Measurements from ENCODE around the gene MTX2.
A peak's percentile ranks its signal among the peaks of the same experiment; 100 is the strongest.

Gene MTX2

DNA sequence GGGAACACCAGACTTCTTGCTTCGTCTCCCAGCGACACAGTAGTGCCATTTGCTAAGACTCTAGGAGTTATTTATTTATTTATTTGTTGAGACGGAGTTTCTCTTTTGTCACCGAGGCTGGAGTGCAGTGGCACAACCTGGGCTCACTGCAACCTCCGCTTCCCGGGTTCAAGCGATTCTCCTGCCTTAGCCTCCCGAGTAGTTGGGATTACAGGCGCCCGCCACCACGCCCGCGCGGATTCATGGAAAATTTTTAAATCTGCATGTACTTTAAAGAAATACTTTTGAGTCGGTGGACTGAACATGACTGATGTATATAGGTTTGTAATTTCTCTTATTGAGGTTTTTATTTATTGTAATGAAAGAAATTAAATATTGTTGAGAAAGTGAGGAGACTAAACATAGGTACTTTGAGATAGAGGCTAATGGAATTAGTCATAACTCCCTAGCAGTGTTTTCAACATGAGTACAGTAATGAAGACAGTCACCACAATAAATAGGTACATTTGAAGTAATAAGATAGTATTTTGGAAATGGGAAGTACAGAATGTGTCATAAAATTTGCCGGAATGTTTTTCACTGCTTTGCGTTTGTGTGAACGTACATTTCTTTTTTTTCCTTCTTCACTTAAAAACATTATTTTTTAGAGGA is 983 bp downstream of the MTX2 start:
- H3K4me1 ChIP-seq (ENCODE audit: insufficient read depth, low read length), result no peaks in the 10 kb centered on the region
- H3K4me3 ChIP-seq (ENCODE audit: low read length), result peak overlapping the region; percentile 79
- H3K36me3 ChIP-seq (ENCODE audit: insufficient read depth, low read length), result no peaks in the 10 kb centered on the region
- peaks cover 9% of the 10 kb centered on the region for H3K27me3 ChIP-seq (ENCODE audit: insufficient read depth, low read length)
- no peaks in the 10 kb centered on the region for H3K9me3 ChIP-seq (ENCODE audit: low read length)
- peak overlapping the region; percentile 86 for H2AFZ ChIP-seq (ENCODE audit: low read depth, low read length)

DNA sequence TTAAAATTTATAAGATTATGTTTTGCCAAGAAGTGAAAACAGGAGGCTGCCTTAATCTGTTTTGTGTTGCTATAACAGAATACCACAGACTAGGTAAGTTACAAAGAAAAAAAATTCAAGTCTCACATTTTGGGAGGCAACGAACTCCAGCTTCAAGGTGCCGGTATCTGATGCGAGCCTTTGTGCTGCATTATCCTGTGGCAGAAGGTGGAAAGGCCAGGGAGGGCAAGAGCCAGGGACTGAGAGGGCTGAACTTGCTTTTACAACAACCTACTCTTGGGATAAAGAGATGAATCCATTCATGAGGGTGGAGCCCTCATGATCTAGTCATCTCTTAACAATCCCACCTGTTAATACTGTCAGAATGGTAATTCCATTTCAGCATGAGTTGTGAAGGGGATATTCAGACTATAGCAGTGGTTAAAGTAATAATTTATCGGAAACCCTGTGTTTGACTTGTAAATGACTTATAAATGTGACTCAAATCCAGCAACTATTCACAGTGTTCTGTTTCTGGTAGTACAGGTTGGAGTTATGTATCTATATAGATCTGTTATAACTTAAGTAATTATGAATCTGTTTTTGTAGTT is 3.7 kb downstream of the MTX2 start:
- Histone ChIP-seq H3K36me3 (ENCODE audit: insufficient read depth, low read length) (no peaks in the 10 kb centered on the region), H3K9me3 (ENCODE audit: low read length) (no peaks in the 10 kb centered on the region), H3K4me1 (ENCODE audit: insufficient read depth, low read length) (no peaks in the 10 kb centered on the region), H3K4me3 (ENCODE audit: low read length) (no peak overlapping the region), H3K27me3 (ENCODE audit: insufficient read depth, low read length) (no peaks in the 10 kb centered on the region), H2AFZ (ENCODE audit: low read depth, low read length) (no peak overlapping the region)

DNA sequence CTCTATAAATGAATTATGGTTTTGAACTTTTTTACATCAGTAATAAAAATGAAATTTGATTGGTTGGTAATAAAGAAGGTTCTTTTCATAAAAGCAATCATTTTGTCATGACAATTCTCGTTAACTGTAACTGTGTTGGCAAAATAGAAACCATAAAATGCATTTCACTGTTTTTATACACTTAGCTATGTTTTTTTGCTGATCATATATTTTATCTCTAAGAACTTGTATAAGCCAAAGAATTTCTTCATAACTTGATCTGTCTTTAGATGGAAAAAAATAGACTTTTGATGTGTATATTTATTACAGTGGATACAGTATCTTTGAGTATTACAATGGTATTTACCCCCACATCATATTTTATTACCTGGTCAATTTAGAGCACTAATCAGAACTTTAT is 9.7 kb downstream of the MTX2 start:
- Histone ChIP-seq H3K9me3 (ENCODE audit: low read length) (no peaks in the 10 kb centered on the region), H3K4me3 (ENCODE audit: low read length) (no peak overlapping the region), H3K27me3 (ENCODE audit: insufficient read depth, low read length) (no peaks in the 10 kb centered on the region), H3K36me3 (ENCODE audit: insufficient read depth, low read length) (no peaks in the 10 kb centered on the region), H3K4me1 (ENCODE audit: insufficient read depth, low read length) (no peaks in the 10 kb centered on the region), H2AFZ (ENCODE audit: low read depth, low read length) (no peak overlapping the region)

GRCh38 chr2:176280156-176280555 is 10.9 kb downstream of the MTX2 start:
- Histone ChIP-seq H3K4me1 (ENCODE audit: insufficient read depth, low read length) (no peaks in the 10 kb centered on the region), H3K4me3 (ENCODE audit: low read length) (no peak overlapping the region), H3K27me3 (ENCODE audit: insufficient read depth, low read length) (no peaks in the 10 kb centered on the region), H3K36me3 (ENCODE audit: insufficient read depth, low read length) (no peaks in the 10 kb centered on the region), H3K9me3 (ENCODE audit: low read length) (no peaks in the 10 kb centered on the region), H2AFZ (ENCODE audit: low read depth, low read length) (no peak overlapping the region)

- no peak overlapping the region for H3K4me3 ChIP-seq (ENCODE audit: low read length)
- H3K9me3 ChIP-seq (ENCODE audit: low read length), result no peaks in the 10 kb centered on the region
- no peaks in the 10 kb centered on the region for H3K27me3 ChIP-seq (ENCODE audit: insufficient read depth, low read length)
- no peak overlapping the region for H2AFZ ChIP-seq (ENCODE audit: low read depth, low read length)
- no peaks in the 10 kb centered on the region for H3K4me1 ChIP-seq (ENCODE audit: insufficient read depth, low read length)
- H3K36me3 ChIP-seq (ENCODE audit: insufficient read depth, low read length), result no peaks in the 10 kb centered on the region
Observed at GRCh38 chr2:176280867-176281658, 11.8 kb downstream of the MTX2 start.

- H3K4me3 ChIP-seq (ENCODE audit: low read length), result no peak overlapping the region
- no peak overlapping the region for H2AFZ ChIP-seq (ENCODE audit: low read depth, low read length)
- H3K9me3 ChIP-seq (ENCODE audit: low read length), result no peaks in the 10 kb centered on the region
- no peaks in the 10 kb centered on the region for H3K27me3 ChIP-seq (ENCODE audit: insufficient read depth, low read length)
- H3K36me3 ChIP-seq (ENCODE audit: insufficient read depth, low read length), result no peaks in the 10 kb centered on the region
- no peaks in the 10 kb centered on the region for H3K4me1 ChIP-seq (ENCODE audit: insufficient read depth, low read length)
Observed at GRCh38 chr2:176283291-176284068, 14.2 kb downstream of the MTX2 start.

DNA sequence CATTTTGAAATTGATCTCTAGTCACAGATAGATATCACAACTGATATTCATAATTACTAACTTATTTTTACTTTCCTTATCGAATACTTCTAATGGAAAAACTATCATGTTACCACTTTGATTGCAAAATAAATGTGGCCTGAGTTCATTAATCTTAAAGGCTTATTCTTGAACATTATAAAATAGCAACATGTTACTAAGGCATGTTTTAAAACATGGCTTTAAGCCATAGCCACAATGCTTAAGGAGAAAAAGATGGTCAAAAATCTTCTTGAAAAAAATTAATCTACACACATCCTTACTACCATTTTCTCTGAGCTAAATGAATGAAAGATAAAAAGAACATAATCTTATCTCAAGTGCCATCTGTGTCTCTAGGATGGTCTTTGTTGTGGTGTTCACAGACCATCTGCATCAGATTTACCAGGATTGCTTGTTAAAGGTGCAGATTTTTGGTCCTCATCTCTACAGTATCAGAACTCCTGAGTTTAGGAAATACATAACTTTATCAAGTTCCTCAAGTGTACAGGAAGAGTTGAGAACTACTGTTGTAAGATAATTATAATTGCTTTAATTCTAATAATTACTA is 15.3 kb downstream of the MTX2 start:
- H3K36me3 ChIP-seq (ENCODE audit: insufficient read depth, low read length), result no peaks in the 10 kb centered on the region
- no peak overlapping the region for H3K4me3 ChIP-seq (ENCODE audit: low read length)
- no peaks in the 10 kb centered on the region for H3K4me1 ChIP-seq (ENCODE audit: insufficient read depth, low read length)
- H3K9me3 ChIP-seq (ENCODE audit: low read length), result no peaks in the 10 kb centered on the region
- no peak overlapping the region for H2AFZ ChIP-seq (ENCODE audit: low read depth, low read length)
- no peaks in the 10 kb centered on the region for H3K27me3 ChIP-seq (ENCODE audit: insufficient read depth, low read length)

DNA sequence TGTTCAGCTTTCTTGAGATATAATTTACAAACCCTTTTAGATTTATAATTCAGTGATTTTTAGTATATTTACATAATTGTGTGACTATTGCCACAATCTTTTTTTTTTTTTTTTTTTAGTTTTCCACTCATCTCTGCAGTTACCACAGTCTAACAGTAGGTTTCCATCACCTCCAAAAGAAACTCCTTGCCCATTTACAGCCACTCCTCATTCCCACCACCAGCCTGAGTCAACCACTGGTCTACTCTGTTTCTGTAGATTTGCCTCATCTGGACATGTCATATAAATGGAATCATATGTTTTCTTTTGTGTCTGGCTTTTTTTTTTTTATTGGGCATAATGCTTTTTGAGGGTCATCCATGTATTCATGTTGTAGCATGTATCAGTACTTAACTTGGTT is 16.1 kb downstream of the MTX2 start:
- Histone ChIP-seq H3K4me3 (ENCODE audit: low read length) (no peak overlapping the region), H3K4me1 (ENCODE audit: insufficient read depth, low read length) (no peaks in the 10 kb centered on the region), H3K27me3 (ENCODE audit: insufficient read depth, low read length) (no peaks in the 10 kb centered on the region), H3K36me3 (ENCODE audit: insufficient read depth, low read length) (no peaks in the 10 kb centered on the region), H3K9me3 (ENCODE audit: low read length) (no peaks in the 10 kb centered on the region), H2AFZ (ENCODE audit: low read depth, low read length) (no peak overlapping the region)

- H2AFZ ChIP-seq (ENCODE audit: low read depth, low read length), result no peak overlapping the region
- H3K4me1 ChIP-seq (ENCODE audit: insufficient read depth, low read length), result no peaks in the 10 kb centered on the region
- H3K4me3 ChIP-seq (ENCODE audit: low read length), result no peak overlapping the region
- H3K27me3 ChIP-seq (ENCODE audit: insufficient read depth, low read length), result no peaks in the 10 kb centered on the region
- no peaks in the 10 kb centered on the region for H3K9me3 ChIP-seq (ENCODE audit: low read length)
- H3K36me3 ChIP-seq (ENCODE audit: insufficient read depth, low read length), result no peaks in the 10 kb centered on the region
Observed at GRCh38 chr2:176291335-176291734, 22.1 kb downstream of the MTX2 start.

GRCh38 chr2:176291809-176292283 is 22.6 kb downstream of the MTX2 start:
- Histone ChIP-seq H3K9me3 (ENCODE audit: low read length) (no peaks in the 10 kb centered on the region), H3K4me1 (ENCODE audit: insufficient read depth, low read length) (no peaks in the 10 kb centered on the region), H2AFZ (ENCODE audit: low read depth, low read length) (no peak overlapping the region), H3K4me3 (ENCODE audit: low read length) (no peak overlapping the region), H3K36me3 (ENCODE audit: insufficient read depth, low read length) (no peaks in the 10 kb centered on the region), H3K27me3 (ENCODE audit: insufficient read depth, low read length) (no peaks in the 10 kb centered on the region)

GRCh38 chr2:176292608-176293007 is 23.4 kb downstream of the MTX2 start:
- H3K4me3 ChIP-seq (ENCODE audit: low read length), result no peak overlapping the region
- H3K27me3 ChIP-seq (ENCODE audit: insufficient read depth, low read length), result no peaks in the 10 kb centered on the region
- no peaks in the 10 kb centered on the region for H3K36me3 ChIP-seq (ENCODE audit: insufficient read depth, low read length)
- H3K9me3 ChIP-seq (ENCODE audit: low read length), result no peaks in the 10 kb centered on the region
- no peak overlapping the region for H2AFZ ChIP-seq (ENCODE audit: low read depth, low read length)
- H3K4me1 ChIP-seq (ENCODE audit: insufficient read depth, low read length), result no peaks in the 10 kb centered on the region

DNA sequence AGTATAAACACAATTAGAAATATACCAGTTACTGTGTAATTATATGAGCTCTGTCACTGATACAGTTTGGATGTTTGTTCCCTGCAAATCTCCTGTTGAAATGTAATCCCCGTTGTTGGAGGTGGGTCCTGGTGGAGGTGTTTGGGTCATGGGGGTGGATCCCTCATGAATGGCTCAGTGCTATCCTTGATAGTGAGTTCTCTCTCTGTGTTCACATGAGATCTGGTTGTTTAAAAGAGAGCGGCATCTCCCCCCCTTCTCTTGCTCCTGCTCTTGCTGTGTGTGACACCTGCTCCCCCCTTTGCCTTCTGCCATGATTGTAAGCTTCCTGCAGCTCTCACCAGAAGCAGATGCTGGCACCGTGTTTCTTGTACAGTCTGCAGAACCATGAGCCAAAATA is 24.1 kb downstream of the MTX2 start:
- Histone ChIP-seq H3K9me3 (ENCODE audit: low read length) (no peaks in the 10 kb centered on the region), H3K27me3 (ENCODE audit: insufficient read depth, low read length) (no peaks in the 10 kb centered on the region), H3K36me3 (ENCODE audit: insufficient read depth, low read length) (no peaks in the 10 kb centered on the region), H3K4me1 (ENCODE audit: insufficient read depth, low read length) (no peaks in the 10 kb centered on the region), H2AFZ (ENCODE audit: low read depth, low read length) (no peak overlapping the region), H3K4me3 (ENCODE audit: low read length) (no peak overlapping the region)

Data from neuron (in vitro differentiated cells).